ENCODE measurements around the gene BACH2. TPM values are rescaled to one million over a fixed set of nuclear protein-coding genes. Genes with fewer than 3 reads are reported as not detected.

BACH2 gene
- total RNA-seq, 6 donors from 2014 or later: 3.1 to 6.8 (median 5.3) TPM

DNA sequence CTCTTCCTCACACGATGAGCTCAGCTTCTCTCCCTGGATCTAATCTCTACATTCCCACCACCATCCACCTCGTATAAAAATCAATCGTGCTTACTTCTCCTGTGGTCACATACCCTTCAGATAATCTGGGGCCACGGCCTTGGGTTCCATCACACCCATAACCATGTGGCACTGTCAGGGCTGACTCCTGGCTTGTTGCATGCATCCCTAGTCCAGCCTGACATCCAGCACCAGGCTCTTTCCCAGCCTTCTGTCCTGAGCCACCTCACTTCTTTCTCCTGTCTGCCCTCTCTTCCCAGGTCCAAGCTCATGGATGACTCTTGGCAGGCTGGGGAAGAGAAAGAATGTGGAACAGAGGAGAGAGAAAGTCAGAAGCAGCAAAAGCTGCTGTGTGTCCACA lies 199.8 kb downstream of the BACH2 start:
- TF ChIP-seq POLR2AphosphoS5 (IDR thresholded peaks at IDR 0.05) (no peak), EP300 (IDR thresholded peaks at IDR 0.05) (no peak), POLR2A (IDR thresholded peaks at IDR 0.05) (no peak)
- TF ChIP-seq, protein P1, sequence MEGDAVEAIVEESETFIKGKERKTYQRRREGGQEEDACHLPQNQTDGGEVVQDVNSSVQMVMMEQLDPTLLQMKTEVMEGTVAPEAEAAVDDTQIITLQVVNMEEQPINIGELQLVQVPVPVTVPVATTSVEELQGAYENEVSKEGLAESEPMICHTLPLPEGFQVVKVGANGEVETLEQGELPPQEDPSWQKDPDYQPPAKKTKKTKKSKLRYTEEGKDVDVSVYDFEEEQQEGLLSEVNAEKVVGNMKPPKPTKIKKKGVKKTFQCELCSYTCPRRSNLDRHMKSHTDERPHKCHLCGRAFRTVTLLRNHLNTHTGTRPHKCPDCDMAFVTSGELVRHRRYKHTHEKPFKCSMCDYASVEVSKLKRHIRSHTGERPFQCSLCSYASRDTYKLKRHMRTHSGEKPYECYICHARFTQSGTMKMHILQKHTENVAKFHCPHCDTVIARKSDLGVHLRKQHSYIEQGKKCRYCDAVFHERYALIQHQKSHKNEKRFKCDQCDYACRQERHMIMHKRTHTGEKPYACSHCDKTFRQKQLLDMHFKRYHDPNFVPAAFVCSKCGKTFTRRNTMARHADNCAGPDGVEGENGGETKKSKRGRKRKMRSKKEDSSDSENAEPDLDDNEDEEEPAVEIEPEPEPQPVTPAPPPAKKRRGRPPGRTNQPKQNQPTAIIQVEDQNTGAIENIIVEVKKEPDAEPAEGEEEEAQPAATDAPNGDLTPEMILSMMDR (IDR thresholded peaks at IDR 0.05): no peak
- Histone ChIP-seq H3K9me3 (peaks cover 0 to 4% (median 0%) of the 10 kb centered on the region in 4 donors), H3K27me3 (no peaks in the 10 kb centered on the region), H3K27ac (peak overlapping the region in 1 of 4 donors; percentile 71), H3K4me1 (peaks cover 8 to 26% (median 21%) of the 10 kb centered on the region in 4 donors), H3K4me3 (no peak overlapping the region), H3K36me3 (no peaks in the 10 kb centered on the region)
- DNase-seq (no peak), ATAC-seq (ENCODE audit: low FRiP score in 2 of 2) (peak in 1 of 2 donors; percentile 57)
- WGBS, 2 donors: 88 to 98% methylated on average over 4 of the region's 4 CpGs

DNA sequence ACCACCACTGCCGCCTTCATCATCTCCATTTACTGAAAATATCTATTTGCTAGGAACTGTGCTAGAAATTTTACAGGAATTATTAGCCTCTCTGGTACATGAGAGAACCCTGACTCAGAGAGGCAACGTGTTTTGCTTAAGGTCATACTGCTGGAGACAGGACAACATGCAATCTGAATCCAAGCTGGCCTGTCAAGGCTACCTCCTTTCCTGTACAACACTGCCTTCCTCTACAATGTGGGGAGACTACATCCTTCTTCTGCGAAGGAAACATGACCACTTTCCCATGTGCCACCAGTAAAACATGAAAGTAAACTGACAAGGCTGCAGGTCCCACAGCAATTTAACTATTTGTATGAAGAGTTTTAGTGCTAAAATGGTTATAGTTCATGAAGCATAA lies 200.9 kb downstream of the BACH2 start:
- Histone ChIP-seq H3K9me3 (no peaks in the 10 kb centered on the region), H3K27ac (no peak overlapping the region), H3K4me1 (peaks cover 8 to 26% (median 21%) of the 10 kb centered on the region in 4 donors), H3K4me3 (no peak overlapping the region), H3K27me3 (no peaks in the 10 kb centered on the region), H3K36me3 (no peaks in the 10 kb centered on the region)
- no peak for DNase-seq
- no peak for ATAC-seq (ENCODE audit: low FRiP score in 2 of 2)
- WGBS, 2 donors: 73 to 78% methylated on average over 3 of the region's 3 CpGs
- no peak for TF ChIP-seq POLR2A (IDR thresholded peaks at IDR 0.05)
- no peak for TF ChIP-seq EP300 (IDR thresholded peaks at IDR 0.05)
- TF ChIP-seq, protein P1 (IDR thresholded peaks at IDR 0.05): no peak
- TF ChIP-seq POLR2AphosphoS5 (IDR thresholded peaks at IDR 0.05): no peak

DNA sequence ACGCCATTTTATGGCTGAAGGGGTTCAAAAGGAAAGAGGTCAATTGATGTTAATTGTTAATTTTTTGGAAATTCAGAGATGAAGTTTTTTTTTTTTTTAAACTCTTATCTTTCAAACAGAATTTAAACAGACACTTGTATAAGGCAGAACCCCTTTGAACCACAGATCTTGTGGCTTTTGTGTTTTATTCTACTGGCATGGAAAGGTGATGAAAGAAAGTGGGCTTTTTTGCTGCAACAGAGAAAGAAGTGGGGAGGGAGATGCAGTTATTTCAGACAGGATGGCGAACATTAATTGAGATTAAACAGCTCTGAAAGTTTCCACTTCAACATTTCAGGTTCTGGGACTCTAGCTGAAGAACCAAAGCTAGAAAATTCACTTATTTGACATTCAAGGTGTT lies 201.5 kb downstream of the BACH2 start:
- Histone ChIP-seq H3K4me3 (no peak overlapping the region), H3K36me3 (no peaks in the 10 kb centered on the region), H3K27me3 (no peaks in the 10 kb centered on the region), H3K9me3 (no peaks in the 10 kb centered on the region), H3K4me1 (peaks cover 8 to 26% (median 21%) of the 10 kb centered on the region in 4 donors), H3K27ac (no peak overlapping the region)
- 79 to 81% methylated on average over 2 of the region's 2 CpGs for WGBS, 2 donors
- TF ChIP-seq, protein P1 (IDR thresholded peaks at IDR 0.05): no peak
- TF ChIP-seq EP300 (IDR thresholded peaks at IDR 0.05): no peak
- no peak for TF ChIP-seq POLR2A (IDR thresholded peaks at IDR 0.05)
- no peak for TF ChIP-seq POLR2AphosphoS5 (IDR thresholded peaks at IDR 0.05)
- DNase-seq (no peak), ATAC-seq (ENCODE audit: low FRiP score in 2 of 2) (no peak)

DNA sequence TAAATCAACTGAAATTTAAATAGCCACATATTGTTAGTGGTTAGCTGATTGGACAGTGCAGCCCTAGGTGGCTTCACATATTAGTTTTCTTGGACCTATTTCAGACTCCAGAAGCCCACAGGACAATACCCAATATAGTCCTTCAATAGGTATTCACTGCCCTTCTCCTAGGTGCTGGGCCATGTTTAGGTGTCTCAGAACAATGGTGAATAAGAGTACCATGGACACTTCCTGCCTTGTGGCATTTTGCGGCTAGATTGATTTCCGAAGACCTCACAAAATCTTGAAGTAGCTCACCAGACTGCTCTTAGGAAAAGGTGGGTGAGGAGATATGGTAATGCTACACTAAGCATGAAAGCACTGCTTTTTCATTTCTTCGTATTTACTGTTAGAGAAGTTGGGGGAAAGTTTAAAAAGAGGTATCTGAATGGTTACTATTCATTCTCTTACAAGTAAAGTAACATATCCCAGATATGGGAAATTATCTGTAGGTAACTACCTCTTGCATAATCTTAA lies 203.0 kb downstream of the BACH2 start:
- TF ChIP-seq POLR2AphosphoS5 (IDR thresholded peaks at IDR 0.05): no peak
- TF ChIP-seq POLR2A (IDR thresholded peaks at IDR 0.05): no peak
- TF ChIP-seq, protein P1 (IDR thresholded peaks at IDR 0.05): no peak
- TF ChIP-seq EP300 (IDR thresholded peaks at IDR 0.05): no peak
- DNase-seq: no peak

DNA sequence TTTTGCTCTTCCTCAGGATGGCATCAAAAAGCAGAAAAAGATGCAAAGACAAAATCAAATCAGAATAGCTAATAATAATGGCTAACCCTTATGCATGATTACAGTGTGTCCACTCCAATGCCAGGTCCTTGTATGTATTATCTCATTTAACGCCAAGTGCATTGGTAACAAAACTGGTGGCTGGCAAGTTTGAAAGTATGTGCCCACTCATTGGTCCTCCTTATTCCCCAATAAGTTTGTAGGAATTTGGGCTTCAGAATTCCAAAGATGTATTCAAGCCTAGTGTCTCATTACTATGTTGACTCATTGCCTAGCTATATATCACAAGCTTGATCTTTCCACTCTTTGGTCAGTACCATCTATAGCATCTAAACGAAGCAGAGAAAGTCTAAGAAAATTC lies 205.8 kb downstream of the BACH2 start:
- Histone ChIP-seq H3K27ac (no peak overlapping the region), H3K36me3 (no peaks in the 10 kb centered on the region), H3K27me3 (no peaks in the 10 kb centered on the region), H3K4me1 (peaks cover 3 to 11% (median 9%) of the 10 kb centered on the region in 4 donors), H3K4me3 (no peak overlapping the region), H3K9me3 (no peaks in the 10 kb centered on the region)
- ATAC-seq (ENCODE audit: low FRiP score in 2 of 2): no peak
- no peak for TF ChIP-seq EP300 (IDR thresholded peaks at IDR 0.05)
- TF ChIP-seq, protein P1 (IDR thresholded peaks at IDR 0.05): no peak
- TF ChIP-seq POLR2AphosphoS5 (IDR thresholded peaks at IDR 0.05): no peak
- no peak for TF ChIP-seq POLR2A (IDR thresholded peaks at IDR 0.05)
- DNase-seq: no peak
- WGBS, 2 donors: 80 to 88% methylated on average over 2 of the region's 2 CpGs

More for the DNA sequence above, 203.0 kb downstream of the BACH2 start:
- 97% methylated on average over 3 of the region's 3 CpGs for WGBS, 2 donors
- Histone ChIP-seq H3K27ac (no peak overlapping the region), H3K27me3 (no peaks in the 10 kb centered on the region), H3K36me3 (no peaks in the 10 kb centered on the region), H3K4me1 (peaks cover 8 to 23% (median 14%) of the 10 kb centered on the region in 4 donors), H3K4me3 (no peak overlapping the region), H3K9me3 (no peaks in the 10 kb centered on the region)
- no peak for ATAC-seq (ENCODE audit: low FRiP score in 2 of 2)

All from upper lobe of left lung (tissue), 6 donors.